Right lobe of liver (tissue), 6 donors: ENCODE data around the gene CEACAM18. TPM values are rescaled to one million over a fixed set of nuclear protein-coding genes. Genes with fewer than 3 reads are reported as not detected.

Experiments used
- ATAC-seq, 4 donors: fragments of 200-7000 bp; cut with Tn5 transposase; one replicate each; pipeline ENCODE4 v1.9.1; 2020; ENCODE audit warnings: mild to moderate bottlenecking in 4 of 4, moderate library complexity in 4 of 4
- DNase-seq, 3 donors: peaks; one replicate each; pipeline ENCODE4 v3.0.0-alpha.2; 2020
- H3K27ac ChIP-seq, 3 donors: fragments of 200-600 bp; one replicate each; pipeline ENCODE4 v1.8.0; 2022
- H3K27me3 ChIP-seq, 2 donors: fragments of 200-600 bp; one replicate each; pipeline ENCODE4 v1.8.0; 2022
- H3K36me3 ChIP-seq, 4 donors: fragments of 200-600 bp; sonication (generic) in 1 of 4; one replicate each; pipeline versions ENCODE4 v1.5.1 to v1.8.0; 2017 to 2022; ENCODE audit warnings: control low read depth in 1 of 4
- H3K4me1 ChIP-seq, 4 donors: fragments of 200-600 bp; sonication (generic) in 1 of 4; one replicate each; pipeline versions ENCODE4 v1.5.1 to v1.8.0; 2017 to 2022; ENCODE audit warnings: control low read depth in 1 of 4
- H3K4me3 ChIP-seq, 3 donors: fragments of 200-600 bp; one replicate each; pipeline ENCODE4 v1.8.0; 2022
- H3K9me3 ChIP-seq, 4 donors: fragments of 200-600 bp; sonication (generic) in 1 of 4; one replicate each; pipeline versions ENCODE4 v1.5.1 to v1.8.0; 2017 to 2022; ENCODE audit warnings: control low read depth in 1 of 4
- CTCF ChIP-seq, 4 donors: fragments of 200-600 bp in 3 of 4; fragments of 450-650 bp in 1 of 4; IDR thresholded peaks; one replicate each; pipeline versions ENCODE4 v1.5.1 to v1.8.0; 2016 to 2022; ENCODE audit warnings: antibody characterized with exemption in 4 of 4, mild to moderate bottlenecking in 2 of 4
- POLR2A ChIP-seq: fragments of 450-650 bp; IDR thresholded peaks from one replicate; pipeline ENCODE4 v1.6.1; 2017; ENCODE audit warnings: antibody characterized with exemption, mild to moderate bottlenecking
- WGBS: methylation state at CpG from one replicate; pipeline ENCODE4 v1.1.6; 2018; ENCODE audit warnings: low coverage, low lambda C conversion rate; ENCODE audit not compliant: insufficient coverage; ENCODE audit errors: missing lambda C conversion rate; 5-methylcytosine and 5-hydroxymethylcytosine counted together
- intact Hi-C, 2 donors: fragments of 100-400 bp; cut with DNase I; formaldehyde crosslinking; loops; one replicate each; pipeline versions ENCODE4 v1.11.2 to v1.14.1; 2022
- total RNA-seq, 6 experiments: library from RNA; depleted of rRNA in 2 of 6; stranded (reverse); fragments of >200 nt in 2 of 6; fragmentation: NEBNext Ultra II Directional in 3 of 6; extraction: Animal tissue kit (Norgen Biotek cat#: 25700) in 3 of 6; gene quantifications; one replicate each; pipeline versions ENCODE4 v1.1.0 to v1.2.4, GENCODE V29; 2016 to 2023
- donor health status: DM: no; HTN: yes; CAD: no.
- donor health status: DM: no; HTN: no; CAD: no.
- donor health status: DM: no; HTN: no; CAD: no.
- donor health status: DM: no; HTN: yes; CAD: no.
- donor health status: DM: no; HTN: yes; CAD: no.

CEACAM18 gene
- total RNA-seq, 6 experiments from 2014 or later: not detected

GRCh38 chr19:51511353-51511752 lies 33.0 kb downstream of the CEACAM18 start:
- H3K4me3 ChIP-seq: no peak overlapping the region
- no peaks in the 10 kb centered on the region for H3K27me3 ChIP-seq
- no peaks in the 10 kb centered on the region for H3K9me3 ChIP-seq
- WGBS: 7% methylated on average over 6 of the region's 6 CpGs
- TF ChIP-seq POLR2A (no peak), CTCF (IDR thresholded peaks at IDR 0.05) (no peak)
- H3K4me1 ChIP-seq: no peaks in the 10 kb centered on the region
- no peak for DNase-seq
- intact Hi-C loops: no loop called here
- ATAC-seq: no peak
- no peaks in the 10 kb centered on the region for H3K36me3 ChIP-seq
- H3K27ac ChIP-seq: no peak overlapping the region

GRCh38 chr19:51513968-51514367 lies 35.6 kb downstream of the CEACAM18 start:
- no peak for ATAC-seq
- no peak overlapping the region for H3K27ac ChIP-seq
- TF ChIP-seq CTCF (IDR thresholded peaks at IDR 0.05): no peak
- no peak for TF ChIP-seq POLR2A
- 25% methylated on average over 2 of the region's 2 CpGs for WGBS
- H3K9me3 ChIP-seq: no peaks in the 10 kb centered on the region
- no peaks in the 10 kb centered on the region for H3K36me3 ChIP-seq
- intact Hi-C loops: no loop called here
- H3K4me3 ChIP-seq: no peak overlapping the region
- DNase-seq: no peak
- H3K4me1 ChIP-seq: no peaks in the 10 kb centered on the region
- no peaks in the 10 kb centered on the region for H3K27me3 ChIP-seq

- no peaks in the 10 kb centered on the region for H3K4me1 ChIP-seq
- H3K36me3 ChIP-seq: no peaks in the 10 kb centered on the region
- no peaks in the 10 kb centered on the region for H3K9me3 ChIP-seq
- DNase-seq (no peak), ATAC-seq (peak; percentile 66 to 87 (median 78))
- H3K4me3 ChIP-seq: no peak overlapping the region
- intact Hi-C loops: no loop called here
- no peak overlapping the region for H3K27ac ChIP-seq
- no peaks in the 10 kb centered on the region for H3K27me3 ChIP-seq
- 4% methylated on average over 3 of the region's 3 CpGs for WGBS
- TF ChIP-seq CTCF (IDR thresholded peaks at IDR 0.05): peak; percentile 60 to 86 (median 78)
- no peak for TF ChIP-seq POLR2A
Observed at GRCh38 chr19:51514866-51515481, 36.6 kb downstream of the CEACAM18 start.

DNA sequence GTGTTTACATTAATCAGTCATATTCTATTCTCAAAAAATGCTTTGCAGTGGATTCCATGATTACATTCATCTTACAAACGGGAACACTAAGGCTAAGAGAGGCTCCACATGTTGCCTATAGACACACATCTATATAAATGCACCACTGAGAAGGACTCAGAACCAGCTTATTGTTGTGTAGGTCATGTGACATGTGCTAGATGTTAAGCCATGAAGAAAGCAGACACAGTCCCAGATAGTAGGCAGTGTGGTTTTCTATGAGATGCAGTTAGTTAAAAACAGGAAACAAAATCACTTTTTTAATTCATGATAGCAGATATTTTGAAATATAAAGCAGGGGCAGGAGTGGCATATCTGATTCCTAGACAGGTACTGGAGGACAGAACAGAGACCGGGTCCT lies 42.4 kb downstream of the CEACAM18 start:
- no peaks in the 10 kb centered on the region for H3K4me1 ChIP-seq
- H3K36me3 ChIP-seq: no peaks in the 10 kb centered on the region
- H3K9me3 ChIP-seq: no peaks in the 10 kb centered on the region
- intact Hi-C loops: no loop called here
- ATAC-seq (no peak), DNase-seq (no peak)
- no peak overlapping the region for H3K27ac ChIP-seq
- TF ChIP-seq CTCF (IDR thresholded peaks at IDR 0.05) (no peak), POLR2A (no peak)
- no peak overlapping the region for H3K4me3 ChIP-seq
- no peaks in the 10 kb centered on the region for H3K27me3 ChIP-seq
- 27% methylated on average over 2 of the region's 2 CpGs for WGBS

GRCh38 chr19:51521357-51521756 lies 43.0 kb downstream of the CEACAM18 start:
- Histone ChIP-seq H3K27ac (no peak overlapping the region), H3K27me3 (no peaks in the 10 kb centered on the region), H3K9me3 (no peaks in the 10 kb centered on the region), H3K4me1 (no peaks in the 10 kb centered on the region), H3K36me3 (no peaks in the 10 kb centered on the region), H3K4me3 (no peak overlapping the region)
- 56% methylated on average over 2 of the region's 2 CpGs for WGBS
- DNase-seq (no peak), ATAC-seq (no peak)
- TF ChIP-seq CTCF (IDR thresholded peaks at IDR 0.05) (no peak), POLR2A (no peak)
- intact Hi-C loops: no loop called here
